ES-I3 (cell line): ENCODE results near the gene JAZF1.

Experiments
- H3K36me3 ChIP-seq: 2 replicates; pipeline ENCODE4 v1.6.1; 2013; ENCODE audit warnings: mild to moderate bottlenecking, low read length, control low read depth, moderate library complexity; ENCODE audit not compliant: insufficient read depth
- H3K4me1 ChIP-seq: 2 replicates; pipeline ENCODE4 v1.6.1; 2013; ENCODE audit warnings: mild to moderate bottlenecking, control low read depth, low read length; ENCODE audit not compliant: insufficient read depth
- H3K9ac ChIP-seq: 2 replicates; pipeline ENCODE4 v1.6.1; 2013; ENCODE audit warnings: low read depth, mild to moderate bottlenecking, low read length, moderate library complexity
- H3K9me3 ChIP-seq: 2 replicates; pipeline ENCODE4 v1.6.1; 2013; ENCODE audit warnings: mild to moderate bottlenecking, low read length, moderate library complexity; ENCODE audit not compliant: control insufficient read depth, insufficient read depth

JAZF1 gene

GRCh38 chr7:28044825-28045224 is 135.8 kb downstream of the JAZF1 start:
- H3K4me1 ChIP-seq, result peaks cover 15% of the 10 kb centered on the region
- H3K36me3 ChIP-seq, result no peaks in the 10 kb centered on the region
- H3K9ac ChIP-seq, result no peak overlapping the region
- H3K9me3 ChIP-seq, result no peaks in the 10 kb centered on the region

- H3K4me1 ChIP-seq, result peaks cover 17% of the 10 kb centered on the region
- no peaks in the 10 kb centered on the region for H3K36me3 ChIP-seq
- H3K9me3 ChIP-seq, result no peaks in the 10 kb centered on the region
These were observed 137.9 kb downstream of the JAZF1 start for GRCh38 chr7:28042721-28043120.

GRCh38 chr7:28041508-28042314 is 138.9 kb downstream of the JAZF1 start:
- Histone ChIP-seq H3K9ac (no peak overlapping the region), H3K9me3 (no peaks in the 10 kb centered on the region), H3K4me1 (peaks cover 20% of the 10 kb centered on the region), H3K36me3 (no peaks in the 10 kb centered on the region)

More at GRCh38 chr7:28042721-28043120, 137.9 kb downstream of the JAZF1 start:
- no peak overlapping the region for H3K9ac ChIP-seq

GRCh38 chr7:28038175-28038797 is 142.3 kb downstream of the JAZF1 start:
- Histone ChIP-seq H3K9ac (no peak overlapping the region), H3K4me1 (peaks cover 16% of the 10 kb centered on the region), H3K9me3 (no peaks in the 10 kb centered on the region), H3K36me3 (no peaks in the 10 kb centered on the region)

GRCh38 chr7:28037220-28038010 is 143.2 kb downstream of the JAZF1 start:
- Histone ChIP-seq H3K4me1 (peaks cover 22% of the 10 kb centered on the region), H3K36me3 (no peaks in the 10 kb centered on the region), H3K9ac (no peak overlapping the region), H3K9me3 (no peaks in the 10 kb centered on the region)

- Histone ChIP-seq H3K36me3 (no peaks in the 10 kb centered on the region), H3K9me3 (no peaks in the 10 kb centered on the region), H3K4me1 (peaks cover 22% of the 10 kb centered on the region), H3K9ac (no peak overlapping the region)
These were observed 143.9 kb downstream of the JAZF1 start for GRCh38 chr7:28036696-28037095.

GRCh38 chr7:28033386-28033785 is 147.2 kb downstream of the JAZF1 start:
- Histone ChIP-seq H3K4me1 (peaks cover 22% of the 10 kb centered on the region), H3K36me3 (no peaks in the 10 kb centered on the region)

GRCh38 chr7:28032738-28033380 is 147.7 kb downstream of the JAZF1 start:
- peaks cover 22% of the 10 kb centered on the region for H3K4me1 ChIP-seq
- H3K9me3 ChIP-seq, result no peaks in the 10 kb centered on the region

More at GRCh38 chr7:28033386-28033785, 147.2 kb downstream of the JAZF1 start:
- no peak overlapping the region for H3K9ac ChIP-seq
- no peaks in the 10 kb centered on the region for H3K9me3 ChIP-seq

GRCh38 chr7:28029051-28029450 is 151.5 kb downstream of the JAZF1 start:
- Histone ChIP-seq H3K4me1 (peaks cover 11% of the 10 kb centered on the region; the same call in 1 of the 2 replicates), H3K9me3 (no peaks in the 10 kb centered on the region), H3K36me3 (no peaks in the 10 kb centered on the region), H3K9ac (no peak overlapping the region)

More at GRCh38 chr7:28032738-28033380, 147.7 kb downstream of the JAZF1 start:
- Histone ChIP-seq H3K9ac (no peak overlapping the region), H3K36me3 (no peaks in the 10 kb centered on the region)

- Histone ChIP-seq H3K36me3 (no peaks in the 10 kb centered on the region), H3K4me1 (peaks cover 8% of the 10 kb centered on the region; the same call in 1 of the 2 replicates), H3K9me3 (no peaks in the 10 kb centered on the region), H3K9ac (no peak overlapping the region)
These were observed 152.1 kb downstream of the JAZF1 start for GRCh38 chr7:28028471-28028870.

- Histone ChIP-seq H3K4me1 (no peaks in the 10 kb centered on the region), H3K9me3 (no peaks in the 10 kb centered on the region), H3K36me3 (no peaks in the 10 kb centered on the region), H3K9ac (no peak overlapping the region)
These were observed 154.4 kb downstream of the JAZF1 start for GRCh38 chr7:28026237-28026636.

- Histone ChIP-seq H3K4me1 (no peaks in the 10 kb centered on the region), H3K9me3 (no peaks in the 10 kb centered on the region), H3K9ac (no peak overlapping the region), H3K36me3 (no peaks in the 10 kb centered on the region)
These were observed 155.7 kb downstream of the JAZF1 start for GRCh38 chr7:28024786-28025334.

- Histone ChIP-seq H3K9ac (no peak overlapping the region), H3K36me3 (no peaks in the 10 kb centered on the region), H3K4me1 (no peaks in the 10 kb centered on the region), H3K9me3 (no peaks in the 10 kb centered on the region)
These were observed 160.2 kb downstream of the JAZF1 start for GRCh38 chr7:28020302-28020940.
